DND-41 (cell line): ENCODE measurements around the gene PBRM1.

ENCODE experiments used
- EZH2 ChIP-seq: IDR thresholded peaks from 3 replicates; pipeline ENCODE4 v1.6.1; 2012; ENCODE audit warnings: borderline replicate concordance, low read depth, mild to moderate bottlenecking, moderate library complexity, low read length, inconsistent platforms; ENCODE audit not compliant: severe bottlenecking
- TF ChIP-seq, protein P1 (sequence below): IDR thresholded peaks from 2 replicates; pipeline ENCODE4 v1.5.1; 2012; ENCODE audit warnings: borderline replicate concordance, low read length, moderate library complexity, mild to moderate bottlenecking; ENCODE audit not compliant: poor library complexity, severe bottlenecking; ENCODE audit errors: extremely low read depth

DNA sequence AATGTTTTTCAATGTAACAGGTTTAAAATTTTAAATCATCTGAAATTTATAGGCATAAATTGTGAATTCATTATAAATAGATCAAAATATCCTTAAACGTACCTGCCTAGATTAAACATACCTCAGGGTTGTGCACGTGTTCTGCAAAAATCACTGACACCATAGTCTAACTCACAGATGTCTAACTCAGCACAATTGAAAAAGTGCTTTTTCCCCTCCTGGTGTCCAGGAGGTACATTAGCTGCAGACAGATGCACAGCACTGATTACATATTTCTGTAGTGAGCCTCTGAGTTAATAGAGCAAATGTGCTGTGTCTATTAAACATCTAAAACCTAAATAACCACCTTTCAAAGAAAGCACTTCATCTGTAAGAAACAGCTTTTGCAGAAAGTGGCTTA, 138.6 kb downstream of the PBRM1 start:
- TF ChIP-seq, protein P1, sequence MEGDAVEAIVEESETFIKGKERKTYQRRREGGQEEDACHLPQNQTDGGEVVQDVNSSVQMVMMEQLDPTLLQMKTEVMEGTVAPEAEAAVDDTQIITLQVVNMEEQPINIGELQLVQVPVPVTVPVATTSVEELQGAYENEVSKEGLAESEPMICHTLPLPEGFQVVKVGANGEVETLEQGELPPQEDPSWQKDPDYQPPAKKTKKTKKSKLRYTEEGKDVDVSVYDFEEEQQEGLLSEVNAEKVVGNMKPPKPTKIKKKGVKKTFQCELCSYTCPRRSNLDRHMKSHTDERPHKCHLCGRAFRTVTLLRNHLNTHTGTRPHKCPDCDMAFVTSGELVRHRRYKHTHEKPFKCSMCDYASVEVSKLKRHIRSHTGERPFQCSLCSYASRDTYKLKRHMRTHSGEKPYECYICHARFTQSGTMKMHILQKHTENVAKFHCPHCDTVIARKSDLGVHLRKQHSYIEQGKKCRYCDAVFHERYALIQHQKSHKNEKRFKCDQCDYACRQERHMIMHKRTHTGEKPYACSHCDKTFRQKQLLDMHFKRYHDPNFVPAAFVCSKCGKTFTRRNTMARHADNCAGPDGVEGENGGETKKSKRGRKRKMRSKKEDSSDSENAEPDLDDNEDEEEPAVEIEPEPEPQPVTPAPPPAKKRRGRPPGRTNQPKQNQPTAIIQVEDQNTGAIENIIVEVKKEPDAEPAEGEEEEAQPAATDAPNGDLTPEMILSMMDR = no peak
- no peak for TF ChIP-seq EZH2
